Measurements from ENCODE around the gene NACAD.
"Not testable (repeated sequence)": the region's sequence is repeated elsewhere in the genome, so short reads cannot be mapped to it uniquely, and the experiment has no call there.

The NACAD gene

GRCh38 chr7:45053401-45053800 lies 35.4 kb downstream of the NACAD start:
- DNase-seq, result no peak

- no peak for DNase-seq
Observed at GRCh38 chr7:45052011-45052410, 36.8 kb downstream of the NACAD start.

- no peak for DNase-seq
Observed at GRCh38 chr7:45050198-45050597, 38.6 kb downstream of the NACAD start.

- no peak for DNase-seq
Observed at GRCh38 chr7:45048748-45049147, 40.0 kb downstream of the NACAD start.

DNA sequence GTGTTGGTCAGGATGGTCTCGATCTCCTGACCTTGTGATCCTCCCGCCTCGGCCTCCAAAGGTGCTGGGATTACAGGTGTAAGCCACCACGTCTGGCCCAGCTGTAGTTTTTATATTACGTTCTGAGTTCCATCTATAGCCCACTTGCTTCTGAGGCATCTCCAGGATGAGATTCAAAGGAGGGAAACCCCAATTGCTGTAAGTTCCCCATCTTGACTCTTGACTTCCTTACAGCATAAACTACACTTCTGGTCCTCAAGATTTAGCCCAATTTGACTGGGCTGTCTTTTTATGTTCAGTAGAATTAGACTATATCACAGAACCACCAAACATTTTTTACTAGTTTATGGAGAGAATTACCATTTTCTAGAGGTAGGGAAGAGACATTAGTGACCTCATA lies 44.4 kb downstream of the NACAD start:
- no peak for DNase-seq

DNA sequence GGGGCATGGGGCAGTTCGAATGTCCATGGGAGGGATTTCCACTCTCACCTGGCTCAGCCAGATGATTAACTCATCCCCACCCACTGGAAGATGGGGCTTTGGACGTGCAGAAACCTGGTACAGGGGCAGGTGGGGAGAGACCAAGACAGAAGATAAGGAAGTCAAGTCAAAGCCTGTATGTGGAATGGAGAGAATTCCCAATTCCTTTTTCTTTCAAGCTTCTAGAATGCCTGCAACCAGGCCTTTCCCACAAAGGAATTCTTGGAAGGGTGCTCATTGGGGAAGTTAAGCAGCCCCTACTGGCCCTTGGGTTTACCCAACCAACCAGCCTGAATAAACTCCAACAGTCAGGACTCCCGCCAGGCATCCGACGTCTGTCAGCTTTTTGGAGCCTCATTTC lies 49.7 kb downstream of the NACAD start:
- no peak for DNase-seq

GRCh38 chr7:45037876-45038275 lies 50.9 kb downstream of the NACAD start:
- no peak for DNase-seq

DNA sequence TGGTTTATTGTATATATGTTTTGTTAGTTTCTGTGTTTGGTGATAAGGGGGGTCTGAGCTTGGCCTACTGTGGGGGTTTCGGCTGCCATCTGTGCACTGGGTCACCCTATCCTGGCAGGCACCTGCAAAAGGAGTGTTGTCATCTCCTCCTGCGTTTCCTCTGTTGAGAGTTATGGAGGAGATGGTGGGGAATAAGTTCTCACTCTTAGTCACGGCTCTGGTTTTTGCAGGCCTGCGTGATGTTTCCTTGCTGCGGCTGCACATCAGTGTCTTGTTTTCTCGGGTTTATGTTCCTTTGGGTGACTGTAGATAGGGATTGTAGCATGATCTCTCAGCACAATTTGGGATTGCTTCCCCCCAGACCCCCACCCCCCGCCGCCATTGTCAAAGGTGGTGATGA lies 52.0 kb downstream of the NACAD start:
- no peak for DNase-seq

GRCh38 chr7:45036317-45036716 lies 52.5 kb downstream of the NACAD start:
- no peak for DNase-seq

DNA sequence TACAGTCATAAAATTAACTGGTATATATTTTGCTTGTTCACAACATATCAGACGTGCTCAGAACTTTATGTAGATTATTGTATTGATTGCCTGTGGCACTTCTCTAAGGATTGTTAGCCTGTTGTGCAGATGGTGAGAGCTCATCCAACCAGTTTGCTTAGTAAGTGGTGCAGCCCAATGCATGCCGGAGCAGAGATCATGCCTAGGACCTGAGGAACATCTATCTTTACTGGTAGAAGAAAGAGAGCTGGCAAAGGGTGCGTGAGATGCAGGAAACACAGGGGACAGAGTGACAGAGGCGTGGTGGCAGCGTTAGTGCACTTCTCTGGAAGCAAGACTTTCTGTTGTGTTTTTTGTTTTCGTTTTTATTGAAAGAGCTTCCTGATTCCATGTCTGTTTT lies 52.9 kb downstream of the NACAD start:
- DNase-seq, result no peak

- no peak for DNase-seq
Observed at GRCh38 chr7:45035371-45035770, 53.4 kb downstream of the NACAD start.

DNA sequence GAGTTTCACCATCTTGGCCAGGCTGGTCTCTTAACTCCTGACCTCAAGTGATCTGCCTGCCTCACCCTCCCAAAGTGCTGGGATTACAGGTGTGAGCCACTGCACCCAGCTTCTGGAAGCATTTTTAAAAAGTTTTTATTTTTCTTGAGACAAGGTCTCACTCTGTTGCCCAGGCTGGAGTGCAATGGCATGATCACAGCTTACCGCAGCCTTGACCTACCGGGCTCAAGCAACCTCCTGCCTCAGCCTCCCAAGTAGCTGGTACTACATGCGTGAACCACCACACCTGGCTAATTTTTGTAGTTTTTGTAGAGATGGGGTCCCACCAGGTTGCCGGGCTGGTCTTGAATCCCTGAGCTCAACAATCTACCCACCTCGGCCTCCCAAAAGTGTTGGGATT lies 54.1 kb downstream of the NACAD start:
- DNase-seq, result not testable (repeated sequence)

DNA sequence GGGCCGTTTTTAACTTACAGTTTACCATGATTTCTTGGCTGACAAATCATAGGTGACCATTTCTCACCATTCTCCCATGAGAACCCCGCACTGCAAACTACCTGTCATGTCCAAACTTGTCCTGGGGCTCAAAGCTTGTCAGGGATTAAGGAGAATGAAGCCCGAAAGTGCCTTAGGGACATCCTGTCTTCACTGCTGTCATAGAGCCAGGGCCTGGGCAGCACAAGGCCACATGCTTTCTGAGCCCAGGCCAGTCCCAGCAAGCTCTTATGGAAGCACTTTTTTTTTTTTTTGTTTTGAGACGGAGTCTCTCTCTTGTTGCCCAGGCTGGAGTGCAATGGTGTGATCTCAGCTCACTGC lies 54.9 kb downstream of the NACAD start:
- no peak for DNase-seq

DNA sequence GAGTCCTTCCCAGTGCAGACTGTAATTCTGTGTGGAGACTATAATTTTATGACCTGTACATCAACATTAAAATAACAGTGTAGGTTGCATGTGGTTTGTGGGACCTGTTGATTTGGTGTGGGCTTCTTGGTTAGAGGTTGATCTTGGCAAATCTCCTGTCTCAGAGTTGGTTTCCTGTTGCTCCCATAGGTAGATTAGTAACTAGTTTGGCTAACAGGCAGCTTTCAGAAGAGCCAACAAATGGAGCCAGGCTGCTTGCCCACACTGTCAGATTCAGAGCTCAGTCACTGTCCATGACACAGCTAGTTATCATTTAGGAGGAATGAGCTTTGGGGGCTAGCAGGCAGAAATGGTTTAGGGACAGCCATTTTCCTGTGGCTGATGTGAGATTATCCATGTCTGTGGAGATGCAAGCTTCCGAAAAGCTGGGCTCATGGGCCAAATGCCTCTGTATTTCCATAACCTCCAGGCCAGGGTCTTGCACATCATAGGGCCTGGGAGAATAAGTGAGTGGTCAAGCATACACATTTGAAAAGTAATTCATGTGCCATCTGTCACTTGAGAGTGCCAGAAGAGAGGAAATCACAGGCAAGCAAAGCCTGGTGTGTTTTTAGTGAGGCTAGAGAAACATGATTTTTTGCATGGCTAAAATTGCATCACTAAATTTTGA lies 55.4 kb downstream of the NACAD start:
- DNase-seq, result peak; percentile 19

DNA sequence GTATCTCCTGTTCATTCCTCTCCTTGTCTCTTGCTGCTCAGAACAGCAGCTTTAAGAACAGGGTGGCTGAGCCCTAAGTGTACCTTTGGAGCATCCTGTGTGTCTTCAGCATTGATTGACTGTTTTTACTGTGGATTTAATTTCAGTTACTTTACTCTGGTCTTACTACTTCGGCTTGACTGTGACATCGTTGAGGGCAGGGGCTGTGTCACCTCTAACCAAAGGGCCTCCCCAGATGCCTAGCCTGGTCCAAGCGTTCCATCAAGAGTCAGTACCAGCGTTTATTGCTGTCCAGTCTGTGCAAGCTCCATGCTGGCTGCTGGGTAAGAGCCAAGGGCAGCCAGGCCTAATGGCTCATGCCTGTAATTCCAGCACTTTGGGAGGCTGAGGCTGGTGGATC lies 56.3 kb downstream of the NACAD start:
- no peak for DNase-seq

- no peak for DNase-seq
Observed at GRCh38 chr7:45031829-45032228, 56.9 kb downstream of the NACAD start.
